Measurements from ENCODE around the gene IFNL1. TPM values are rescaled to one million over a fixed set of nuclear protein-coding genes. Genes with fewer than 3 reads are reported as not detected.

The IFNL1 gene
- total and polyA plus RNA-seq, 2 donors (not counting 3 experiments of a cell fraction or from before 2014, with no cell fraction given), result not detected

DNA sequence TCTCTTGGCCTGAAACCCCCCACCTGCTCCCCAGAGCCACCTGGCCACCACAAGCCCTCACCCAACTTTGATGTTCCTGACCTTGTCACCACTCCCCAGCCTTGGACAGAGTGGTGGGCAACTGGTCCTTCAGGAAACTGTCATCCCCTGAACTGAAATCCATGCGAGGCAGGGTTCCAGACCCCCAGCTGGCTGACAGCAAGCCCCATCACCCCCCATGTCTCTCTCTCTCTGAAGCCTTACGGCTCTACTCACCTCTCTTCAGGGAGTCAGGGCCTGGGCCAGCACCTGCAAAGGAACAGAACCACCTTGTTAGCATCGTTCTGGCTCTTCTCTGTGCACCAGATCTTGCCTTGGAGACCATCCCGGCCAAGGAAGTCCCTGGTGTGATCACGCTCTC is 21.9 kb downstream of the IFNL1 start:
- Histone ChIP-seq H2AFZ (ENCODE audit: low read depth, low read length) (no peak overlapping the region), H3K27ac (ENCODE audit: insufficient read depth, low read depth, low read length) (no peak overlapping the region), H3K36me3 (ENCODE audit: control insufficient read depth in 2 of 2, extremely low read depth in 1 of 2, insufficient read depth in 2 of 2, low read length in 2 of 2) (no peaks in the 10 kb centered on the region), H3K9me3 (replicated peaks; ENCODE audit: control insufficient read depth, insufficient read depth, low read length) (no peaks in the 10 kb centered on the region), H4K20me1 (replicated peaks; ENCODE audit: control insufficient read depth, extremely low read depth, insufficient read depth, low read length) (no peaks in the 10 kb centered on the region), H3K79me2 (ENCODE audit: control insufficient read depth, insufficient read depth, low read length) (no peaks in the 10 kb centered on the region), H3K9ac (replicated peaks; ENCODE audit: extremely low read depth, insufficient read depth, low read length) (no peak overlapping the region), H3K9me1 (replicated peaks; ENCODE audit: control insufficient read depth, extremely low read depth, insufficient read depth, low read length) (no peaks in the 10 kb centered on the region), H3K27me3 (ENCODE audit: control insufficient read depth in 2 of 2, insufficient read depth in 2 of 2, low read length in 2 of 2) (peaks cover 0 to 3% of the 10 kb centered on the region in 2 experiments), H3K4me1 (ENCODE audit: control insufficient read depth, extremely low read depth, insufficient read depth, low read length) (peaks cover 5% of the 10 kb centered on the region), H3K4me3 (replicated peaks in 1 of 3; ENCODE audit: insufficient read depth in 1 of 3, low read depth in 1 of 3, low read length in 3 of 3) (no peak overlapping the region), H3K4me2 (ENCODE audit: insufficient read depth, low read length) (no peak overlapping the region)
- ChIA-PET CTCF (no interaction called here), POLR2A (no interaction called here)
- no TSS peak for BruUV-seq (replicated peaks)
- no peak for DNase-seq (ENCODE audit: low read depth, low spot score)
- intact Hi-C loops (cut with micrococcal nuclease) (no loop called here), dilution Hi-C loops (cut with MboI; ENCODE audit: extremely low pct_ligation_motif_present, low sequenced_read_pairs) (no loop called here)
- no peak for TF ChIP-seq EZH2 (IDR thresholded peaks at IDR 0.05; ENCODE audit: borderline replicate concordance, low read depth, low read length, severe bottlenecking)
- no peak for TF ChIP-seq POLR2AphosphoS5 (IDR thresholded peaks at IDR 0.05; ENCODE audit: insufficient read depth, low read depth, low read length)
- no peak for TF ChIP-seq FOS (IDR thresholded peaks at IDR 0.05; ENCODE audit: borderline replicate concordance, insufficient read depth, low read length)
- TF ChIP-seq POLR2A (IDR thresholded peaks at IDR 0.05; ENCODE audit: low read depth, low read length), result no peak
- TF ChIP-seq, protein P1, sequence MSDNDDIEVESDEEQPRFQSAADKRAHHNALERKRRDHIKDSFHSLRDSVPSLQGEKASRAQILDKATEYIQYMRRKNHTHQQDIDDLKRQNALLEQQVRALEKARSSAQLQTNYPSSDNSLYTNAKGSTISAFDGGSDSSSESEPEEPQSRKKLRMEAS (IDR thresholded peaks at IDR 0.05; ENCODE audit: insufficient read depth, insufficient read length), result no peak
- no peak for TF ChIP-seq MYC (IDR thresholded peaks at IDR 0.05; ENCODE audit: low read depth, low read length)
- TF ChIP-seq JUN (IDR thresholded peaks at IDR 0.05; ENCODE audit: borderline replicate concordance, insufficient read depth, insufficient read length, low read depth), result no peak
- no peak for TF ChIP-seq GATA2 (IDR thresholded peaks at IDR 0.05; ENCODE audit: insufficient read depth, insufficient read length, low read depth, low read length)
- TF ChIP-seq, protein P2, sequence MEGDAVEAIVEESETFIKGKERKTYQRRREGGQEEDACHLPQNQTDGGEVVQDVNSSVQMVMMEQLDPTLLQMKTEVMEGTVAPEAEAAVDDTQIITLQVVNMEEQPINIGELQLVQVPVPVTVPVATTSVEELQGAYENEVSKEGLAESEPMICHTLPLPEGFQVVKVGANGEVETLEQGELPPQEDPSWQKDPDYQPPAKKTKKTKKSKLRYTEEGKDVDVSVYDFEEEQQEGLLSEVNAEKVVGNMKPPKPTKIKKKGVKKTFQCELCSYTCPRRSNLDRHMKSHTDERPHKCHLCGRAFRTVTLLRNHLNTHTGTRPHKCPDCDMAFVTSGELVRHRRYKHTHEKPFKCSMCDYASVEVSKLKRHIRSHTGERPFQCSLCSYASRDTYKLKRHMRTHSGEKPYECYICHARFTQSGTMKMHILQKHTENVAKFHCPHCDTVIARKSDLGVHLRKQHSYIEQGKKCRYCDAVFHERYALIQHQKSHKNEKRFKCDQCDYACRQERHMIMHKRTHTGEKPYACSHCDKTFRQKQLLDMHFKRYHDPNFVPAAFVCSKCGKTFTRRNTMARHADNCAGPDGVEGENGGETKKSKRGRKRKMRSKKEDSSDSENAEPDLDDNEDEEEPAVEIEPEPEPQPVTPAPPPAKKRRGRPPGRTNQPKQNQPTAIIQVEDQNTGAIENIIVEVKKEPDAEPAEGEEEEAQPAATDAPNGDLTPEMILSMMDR (IDR thresholded peaks at IDR 0.05; ENCODE audit: extremely low read depth in 1 of 2, insufficient read depth in 1 of 2, low read depth in 1 of 2, low read length in 2 of 2), result no peak
- no peak for FAIRE-seq

All from endothelial cell of umbilical vein (primary cell).